HG02763 (cell line): ENCODE data around the gene SPNS3.

Source experiments
- ATAC-seq: cut with Tn5 transposase; IDR thresholded peaks from one replicate; pipeline ENCODE4 v1.9.1; 2021; ENCODE audit warnings: mild to moderate bottlenecking, moderate library complexity; ENCODE audit not compliant: unreplicated experiment

SPNS3 gene

GRCh38 chr17:4426499-4427208 is 7.1 kb upstream of the SPNS3 start:
- ATAC-seq = no peak

- ATAC-seq = no peak
Measured at GRCh38 chr17:4427505-4427904, 6.2 kb upstream of the SPNS3 start.

GRCh38 chr17:4436381-4436780 is 2.6 kb downstream of the SPNS3 start:
- ATAC-seq = no peak

GRCh38 chr17:4436846-4437245 is 3.1 kb downstream of the SPNS3 start:
- ATAC-seq = no peak

GRCh38 chr17:4438162-4438944 is 4.6 kb downstream of the SPNS3 start:
- ATAC-seq = no peak

GRCh38 chr17:4440021-4440420 is 6.3 kb downstream of the SPNS3 start:
- no peak for ATAC-seq

GRCh38 chr17:4440690-4441686 is 7.2 kb downstream of the SPNS3 start:
- no peak for ATAC-seq

- no peak for ATAC-seq
Measured at GRCh38 chr17:4442582-4442981, 8.8 kb downstream of the SPNS3 start.

- ATAC-seq = no peak
Measured at GRCh38 chr17:4443476-4443875, 9.7 kb downstream of the SPNS3 start.

GRCh38 chr17:4444782-4445473 is 11.2 kb downstream of the SPNS3 start:
- no peak for ATAC-seq

- no peak for ATAC-seq
Measured at GRCh38 chr17:4445731-4446130, 12.0 kb downstream of the SPNS3 start.

GRCh38 chr17:4446326-4447071 is 12.8 kb downstream of the SPNS3 start:
- no peak for ATAC-seq

- no peak for ATAC-seq
Measured at GRCh38 chr17:4448197-4448980, 14.6 kb downstream of the SPNS3 start.

GRCh38 chr17:4449736-4450135 is 16.0 kb downstream of the SPNS3 start:
- no peak for ATAC-seq

- no peak for ATAC-seq
Measured at GRCh38 chr17:4450710-4451316, 17.1 kb downstream of the SPNS3 start.

GRCh38 chr17:4453812-4454591 is 20.3 kb downstream of the SPNS3 start:
- ATAC-seq = no peak

GRCh38 chr17:4460661-4461060 is 26.9 kb downstream of the SPNS3 start:
- ATAC-seq = no peak
